ENCODE data around the gene CLDN9. TPM values are rescaled to one million over a fixed set of nuclear protein-coding genes. Genes with fewer than 3 reads are reported as not detected.

CLDN9 gene
- total and polyA plus RNA-seq, 4 donors, result 0.05 to 0.32 (median 0.25) TPM

GRCh38 chr16:2992383-2993081 lies 20.2 kb upstream of the CLDN9 start:
- no peak for TF ChIP-seq TAF1 (conservative IDR thresholded peaks at IDR 0.05)
- no peak for TF ChIP-seq ZBTB33 (IDR thresholded peaks at IDR 0.05)
- TF ChIP-seq NR2F2 (IDR thresholded peaks at IDR 0.05), result no peak
- no peak for TF ChIP-seq MAX (IDR thresholded peaks at IDR 0.05)
- TF ChIP-seq GABPA (IDR thresholded peaks at IDR 0.05 in 1 of 2, conservative IDR thresholded peaks at IDR 0.05 in 1 of 2), result no peak
- TF ChIP-seq EGR1 (IDR thresholded peaks at IDR 0.05; ENCODE audit: low read depth in 2 of 2), result no peak
- TF ChIP-seq ATF3 (IDR thresholded peaks at IDR 0.05), result no peak
- TF ChIP-seq SP1 (IDR thresholded peaks at IDR 0.05), result no peak
- no peak for TF ChIP-seq JUND (IDR thresholded peaks at IDR 0.05)
- no peak for TF ChIP-seq RXRA (IDR thresholded peaks at IDR 0.05)
- no peak for TF ChIP-seq RAD21 (IDR thresholded peaks at IDR 0.05)
- TF ChIP-seq FOXA2 (IDR thresholded peaks at IDR 0.05), result no peak
- no peak for TF ChIP-seq HNF4A (conservative IDR thresholded peaks at IDR 0.05)
- 87% methylated on average over 14 of the region's 14 CpGs for WGBS
- Histone ChIP-seq H3K27me3 (ENCODE audit: control insufficient read depth in 4 of 4, insufficient read depth in 4 of 4, low read length in 3 of 4) (no peaks in the 10 kb centered on the region), H3K9ac (ENCODE audit: low read depth in 1 of 2, low read length in 2 of 2) (no peak overlapping the region), H3K9me3 (ENCODE audit: control insufficient read depth in 4 of 4, low read length in 3 of 4) (no peaks in the 10 kb centered on the region), H3K36me3 (ENCODE audit: control insufficient read depth in 4 of 4, insufficient read depth in 3 of 4, low read depth in 1 of 4, low read length in 3 of 4) (no peaks in the 10 kb centered on the region), H3K27ac (ENCODE audit: low read depth in 1 of 2, low read length in 2 of 2) (no peak overlapping the region), H3K4me3 (ENCODE audit: low read depth in 1 of 3, low read length in 3 of 3) (no peak overlapping the region), H3K4me1 (ENCODE audit: control insufficient read depth in 4 of 4, insufficient read depth in 4 of 4, low read length in 3 of 4) (no peaks in the 10 kb centered on the region)
- no peak for DNase-seq (ENCODE audit: low spot score)

GRCh38 chr16:2996298-2996697 lies 16.4 kb upstream of the CLDN9 start:
- Histone ChIP-seq H3K36me3 (ENCODE audit: control insufficient read depth in 4 of 4, insufficient read depth in 3 of 4, low read depth in 1 of 4, low read length in 3 of 4) (no peaks in the 10 kb centered on the region), H3K27ac (ENCODE audit: low read depth in 1 of 2, low read length in 2 of 2) (no peak overlapping the region), H3K9ac (ENCODE audit: low read depth in 1 of 2, low read length in 2 of 2) (no peak overlapping the region), H3K27me3 (ENCODE audit: control insufficient read depth in 4 of 4, insufficient read depth in 4 of 4, low read length in 3 of 4) (no peaks in the 10 kb centered on the region), H3K9me3 (ENCODE audit: control insufficient read depth in 4 of 4, low read length in 3 of 4) (no peaks in the 10 kb centered on the region), H3K4me3 (ENCODE audit: low read depth in 1 of 3, low read length in 3 of 3) (no peak overlapping the region), H3K4me1 (ENCODE audit: control insufficient read depth in 4 of 4, insufficient read depth in 4 of 4, low read length in 3 of 4) (no peaks in the 10 kb centered on the region)
- 91% methylated on average over 13 of the region's 13 CpGs for whole genome bisulfite sequencing
- no peak for DNase-seq (ENCODE audit: low spot score)
- TF ChIP-seq RAD21 (IDR thresholded peaks at IDR 0.05) (no peak), RXRA (IDR thresholded peaks at IDR 0.05) (no peak), REST (IDR thresholded peaks at IDR 0.05) (no peak), YY1 (IDR thresholded peaks at IDR 0.05) (no peak), FOXA1 (IDR thresholded peaks at IDR 0.05) (no peak)

All from liver (tissue), 9 donors.